Bronchial epithelial cell (primary cell): ENCODE data around the gene LZTS2. TPM values are rescaled to one million over a fixed set of nuclear protein-coding genes. Genes with fewer than 3 reads are reported as not detected.
A peak's percentile ranks its signal among the peaks of the same experiment; 100 is the strongest.

Experiments used
- DNase-seq: peaks from one replicate; pipeline ENCODE4 v3.0.0-alpha.2; 2010; ENCODE audit warnings: low read depth
- FAIRE-seq: peaks from 2 replicates; lab custom pipeline; 2011; peaks lifted over from hg19 to GRCh38; lab: Jason Lieb, UNC
- H3K27me3 ChIP-seq: 2 replicates; pipeline ENCODE4 v1.5.1; 2011; ENCODE audit warnings: low read length; ENCODE audit not compliant: control insufficient read depth, insufficient read depth
- H3K36me3 ChIP-seq: 2 replicates; pipeline ENCODE4 v1.5.1; 2011; ENCODE audit warnings: low read length; ENCODE audit not compliant: control insufficient read depth, insufficient read depth
- H3K4me3 ChIP-seq: 2 replicates; pipeline ENCODE4 v1.5.1; 2011; ENCODE audit warnings: mild to moderate bottlenecking, low read depth, low read length, control low read depth
- total RNA-seq: library from RNA; depleted of rRNA; stranded (reverse); fragments of >200 nt; gene quantifications from 2 replicates; pipeline ENCODE4 v1.2.1, GENCODE V29; 2014
- TF ChIP-seq, protein P1 (sequence below): IDR thresholded peaks from 2 replicates; pipeline ENCODE4 v1.5.1; 2011; ENCODE audit warnings: mild to moderate bottlenecking, moderate library complexity, low read length, control low read depth, inconsistent platforms; ENCODE audit not compliant: insufficient read depth, severe bottlenecking

LZTS2 gene
- total RNA-seq, 1 donor from 2014 or later, result 30.0 TPM

DNA sequence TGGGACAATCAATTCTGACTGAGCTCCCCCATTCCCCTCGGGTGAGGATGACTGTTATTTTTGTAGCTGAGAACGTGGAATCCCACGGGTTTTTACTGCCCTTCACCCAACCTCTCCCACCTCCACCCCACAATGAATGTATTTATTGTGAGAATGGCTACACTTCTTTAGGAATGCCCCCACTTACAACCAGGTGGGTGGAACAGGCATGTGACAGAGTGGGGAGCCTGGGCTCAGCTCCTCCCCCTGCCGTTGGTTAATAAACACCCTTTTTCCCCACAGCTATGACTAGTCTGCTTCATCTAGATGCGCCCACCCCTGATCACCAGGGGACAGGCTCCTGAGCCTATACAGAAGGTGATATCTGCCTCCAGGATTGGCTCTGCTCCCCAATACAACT, 14.3 kb upstream of the LZTS2 start:
- Histone ChIP-seq H3K27me3 (no peaks in the 10 kb centered on the region), H3K36me3 (peaks cover 14% of the 10 kb centered on the region), H3K4me3 (no peak overlapping the region)
- TF ChIP-seq, protein P1, sequence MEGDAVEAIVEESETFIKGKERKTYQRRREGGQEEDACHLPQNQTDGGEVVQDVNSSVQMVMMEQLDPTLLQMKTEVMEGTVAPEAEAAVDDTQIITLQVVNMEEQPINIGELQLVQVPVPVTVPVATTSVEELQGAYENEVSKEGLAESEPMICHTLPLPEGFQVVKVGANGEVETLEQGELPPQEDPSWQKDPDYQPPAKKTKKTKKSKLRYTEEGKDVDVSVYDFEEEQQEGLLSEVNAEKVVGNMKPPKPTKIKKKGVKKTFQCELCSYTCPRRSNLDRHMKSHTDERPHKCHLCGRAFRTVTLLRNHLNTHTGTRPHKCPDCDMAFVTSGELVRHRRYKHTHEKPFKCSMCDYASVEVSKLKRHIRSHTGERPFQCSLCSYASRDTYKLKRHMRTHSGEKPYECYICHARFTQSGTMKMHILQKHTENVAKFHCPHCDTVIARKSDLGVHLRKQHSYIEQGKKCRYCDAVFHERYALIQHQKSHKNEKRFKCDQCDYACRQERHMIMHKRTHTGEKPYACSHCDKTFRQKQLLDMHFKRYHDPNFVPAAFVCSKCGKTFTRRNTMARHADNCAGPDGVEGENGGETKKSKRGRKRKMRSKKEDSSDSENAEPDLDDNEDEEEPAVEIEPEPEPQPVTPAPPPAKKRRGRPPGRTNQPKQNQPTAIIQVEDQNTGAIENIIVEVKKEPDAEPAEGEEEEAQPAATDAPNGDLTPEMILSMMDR, result no peak
- no peak for DNase-seq
- FAIRE-seq, result no peak

DNA sequence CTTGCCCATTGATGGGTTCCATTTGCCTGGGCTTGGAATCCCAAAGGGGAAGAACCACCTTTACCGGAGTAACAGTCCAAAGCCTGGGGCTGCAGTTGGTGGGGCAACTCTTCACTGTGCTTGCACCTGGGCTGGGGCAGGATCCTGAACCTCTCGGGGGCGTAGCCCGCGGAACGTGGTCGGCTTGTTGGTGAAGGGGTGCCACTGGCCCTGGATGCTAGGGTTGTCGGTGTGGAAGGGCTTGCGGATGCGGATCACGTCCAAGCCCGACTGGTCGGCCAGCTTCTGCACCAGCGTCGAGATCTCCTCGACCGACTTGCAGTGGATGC, 13.0 kb upstream of the LZTS2 start:
- Histone ChIP-seq H3K4me3 (peak overlapping the region; percentile 89), H3K27me3 (no peaks in the 10 kb centered on the region), H3K36me3 (peaks cover 21% of the 10 kb centered on the region)
- TF ChIP-seq, protein P1, result no peak
- DNase-seq (no peak), FAIRE-seq (no peak)

DNA sequence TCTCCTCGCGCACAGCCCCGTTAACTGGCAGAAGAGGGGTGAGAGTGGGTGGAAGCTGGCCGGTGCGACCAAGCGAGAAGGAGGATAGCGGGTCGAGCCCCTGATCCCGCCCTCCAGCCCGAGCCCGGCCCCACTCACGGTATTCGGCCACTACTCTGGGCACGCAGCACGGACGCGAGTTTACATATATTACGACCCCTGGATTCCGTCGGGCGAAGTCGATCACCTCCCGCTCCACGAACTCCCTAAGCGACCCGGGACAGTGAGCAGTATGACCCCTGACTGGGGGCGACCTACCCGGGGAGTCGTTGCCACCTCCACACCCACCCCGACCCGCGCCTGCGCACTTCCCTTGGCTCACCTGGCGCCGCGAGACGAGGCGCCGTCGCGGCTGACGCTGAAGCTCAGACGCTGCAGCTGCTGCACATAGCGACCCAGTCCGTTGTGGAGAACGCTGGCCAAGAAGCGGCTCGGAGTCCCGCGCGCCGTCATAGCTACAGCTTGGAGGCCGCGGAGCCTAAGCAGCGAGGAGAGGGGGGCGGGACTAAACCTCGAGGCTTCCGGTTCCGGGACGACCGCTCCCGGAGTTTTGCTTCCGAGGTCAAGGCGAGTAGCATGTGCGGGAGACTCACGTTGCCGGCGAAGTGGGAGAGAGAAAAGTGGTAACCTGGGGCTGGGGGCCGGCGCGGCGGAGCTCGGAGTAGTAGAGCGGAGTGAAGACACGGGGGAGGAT, 12.5 kb upstream of the LZTS2 start, which contains the start of the genes MRPL43 and TWNK:
Gene MRPL43 (minus strand): TSS at position 546 of the 733 bp plus-strand sequence. CDS start 54 bp downstream, at position 492.
Gene TWNK (plus strand): TSS at position 592 of the 733 bp plus-strand sequence. CDS start 668 bp downstream, outside the sequence.
- FAIRE-seq (no peak), DNase-seq (peak; percentile 67)
- Histone ChIP-seq H3K27me3 (no peaks in the 10 kb centered on the region), H3K36me3 (peaks cover 21% of the 10 kb centered on the region), H3K4me3 (peak within 1 kb of the TSS; percentile 89)
- TF ChIP-seq, protein P1, result no peak

DNA sequence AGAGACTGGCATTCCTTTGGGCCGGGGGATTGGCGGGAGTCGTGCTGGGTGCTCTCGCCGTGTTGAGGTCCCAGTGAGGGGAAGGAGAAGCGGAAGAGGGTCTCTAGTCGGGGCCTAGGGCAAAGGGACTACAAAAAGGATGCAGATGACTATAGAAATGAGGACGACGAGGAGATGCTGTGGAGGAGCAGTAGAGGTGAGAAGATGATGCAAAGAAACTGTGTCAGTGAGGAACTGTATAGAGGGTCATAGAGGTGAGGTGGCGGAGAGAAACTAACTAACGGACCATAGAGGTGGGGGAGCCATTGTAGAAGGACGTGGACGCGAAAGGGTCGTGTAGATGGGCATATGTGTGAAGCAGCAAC, 11.9 kb upstream of the LZTS2 start:
- DNase-seq (no peak), FAIRE-seq (no peak)
- Histone ChIP-seq H3K36me3 (peaks cover 22% of the 10 kb centered on the region), H3K4me3 (peak overlapping the region; percentile 89), H3K27me3 (no peaks in the 10 kb centered on the region)
- TF ChIP-seq, protein P1, result no peak

DNA sequence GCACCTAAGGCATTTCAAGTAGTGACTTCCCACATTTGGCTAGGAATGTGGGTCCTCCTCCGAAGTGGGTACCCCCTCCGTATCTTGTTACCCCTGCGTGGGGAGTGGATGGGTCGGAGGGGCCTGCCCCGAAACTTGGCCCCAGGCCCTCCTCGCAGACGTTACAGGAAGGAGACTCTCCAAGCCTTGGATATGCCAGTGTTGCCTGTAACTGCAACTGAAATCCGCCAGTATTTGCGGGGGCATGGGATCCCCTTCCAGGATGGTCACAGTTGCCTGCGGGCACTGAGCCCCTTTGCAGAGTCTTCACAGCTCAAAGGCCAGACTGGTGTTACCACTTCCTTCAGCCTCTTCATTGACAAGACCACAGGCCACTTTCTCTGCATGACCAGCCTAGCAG, 11.4 kb upstream of the LZTS2 start:
- TF ChIP-seq, protein P1, result no peak
- Histone ChIP-seq H3K4me3 (peak overlapping the region; percentile 89), H3K27me3 (no peaks in the 10 kb centered on the region), H3K36me3 (peaks cover 17% of the 10 kb centered on the region)
- no peak for DNase-seq
- FAIRE-seq, result no peak

DNA sequence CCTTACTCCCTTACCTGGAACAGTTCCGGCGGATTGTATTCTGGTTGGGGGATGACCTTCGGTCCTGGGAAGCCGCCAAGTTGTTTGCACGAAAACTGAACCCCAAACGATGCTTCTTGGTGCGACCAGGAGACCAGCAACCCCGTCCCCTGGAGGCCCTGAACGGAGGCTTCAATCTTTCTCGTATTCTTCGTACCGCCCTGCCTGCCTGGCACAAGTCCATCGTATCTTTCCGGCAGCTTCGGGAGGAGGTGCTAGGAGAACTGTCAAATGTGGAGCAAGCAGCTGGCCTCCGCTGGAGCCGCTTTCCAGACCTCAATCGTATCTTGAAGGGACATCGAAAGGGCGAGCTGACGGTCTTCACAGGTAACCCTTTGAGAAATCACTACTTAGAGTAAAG, 10.5 kb upstream of the LZTS2 start:
- Histone ChIP-seq H3K27me3 (no peaks in the 10 kb centered on the region), H3K36me3 (peaks cover 16% of the 10 kb centered on the region), H3K4me3 (no peak overlapping the region)
- TF ChIP-seq, protein P1, result no peak
- FAIRE-seq (no peak), DNase-seq (no peak)
